Measurements from ENCODE around the gene SEC14L3.

SEC14L3 gene

GRCh38 chr22:30445438-30446145 is 26.2 kb downstream of the SEC14L3 start:
- in situ Hi-C loops (cut with MboI; ENCODE audit: low sequenced_read_pairs) = no loop called here

GRCh38 chr22:30444632-30445437 is 27.0 kb downstream of the SEC14L3 start:
- in situ Hi-C loops (cut with MboI; ENCODE audit: low sequenced_read_pairs) = no loop called here

DNA sequence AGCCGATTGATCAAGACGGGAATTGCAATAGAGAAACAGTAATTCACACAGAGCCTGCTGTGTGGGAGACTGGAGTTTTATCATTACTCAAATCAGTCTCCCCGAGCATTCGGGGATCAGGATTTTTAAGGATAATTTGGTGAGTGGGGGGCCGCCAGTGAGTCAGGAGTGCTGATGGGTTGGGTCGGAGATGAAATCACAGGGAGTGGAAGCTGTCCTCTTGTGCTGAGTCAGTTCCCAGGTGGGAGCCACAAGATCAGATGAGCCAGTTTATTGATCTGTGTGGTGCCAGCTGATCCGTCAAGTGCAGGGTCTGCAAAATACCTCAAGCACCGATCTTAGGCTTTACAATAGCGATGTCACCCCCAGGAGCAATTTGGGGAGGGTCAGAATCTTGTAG is 30.7 kb downstream of the SEC14L3 start:
- in situ Hi-C loops (cut with MboI; ENCODE audit: low sequenced_read_pairs) = no loop called here

DNA sequence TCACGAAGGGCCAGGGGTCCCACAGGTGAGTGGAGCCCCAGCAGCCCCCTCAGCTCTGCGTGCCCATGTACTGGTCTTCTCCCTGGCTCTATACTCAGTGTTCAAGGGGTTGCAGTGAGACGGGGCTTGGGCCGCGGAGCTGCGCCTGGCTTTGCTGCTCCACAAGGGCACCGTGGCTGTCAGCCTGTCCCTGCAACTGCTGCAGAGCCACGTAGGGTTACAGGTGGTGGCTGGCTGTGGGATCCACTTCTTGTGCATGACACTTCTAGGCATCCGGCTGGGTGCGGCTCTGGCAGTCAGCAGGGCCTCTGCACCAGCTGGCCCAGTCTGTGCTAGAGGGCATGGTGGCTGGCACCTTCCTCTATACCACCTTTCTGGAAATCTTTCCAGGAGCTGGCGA is 32.0 kb downstream of the SEC14L3 start:
- in situ Hi-C loops (cut with MboI; ENCODE audit: low sequenced_read_pairs) = no loop called here

- in situ Hi-C loops (cut with MboI; ENCODE audit: low sequenced_read_pairs) = no loop called here
Measured at GRCh38 chr22:30439226-30439625, 32.6 kb downstream of the SEC14L3 start.

DNA sequence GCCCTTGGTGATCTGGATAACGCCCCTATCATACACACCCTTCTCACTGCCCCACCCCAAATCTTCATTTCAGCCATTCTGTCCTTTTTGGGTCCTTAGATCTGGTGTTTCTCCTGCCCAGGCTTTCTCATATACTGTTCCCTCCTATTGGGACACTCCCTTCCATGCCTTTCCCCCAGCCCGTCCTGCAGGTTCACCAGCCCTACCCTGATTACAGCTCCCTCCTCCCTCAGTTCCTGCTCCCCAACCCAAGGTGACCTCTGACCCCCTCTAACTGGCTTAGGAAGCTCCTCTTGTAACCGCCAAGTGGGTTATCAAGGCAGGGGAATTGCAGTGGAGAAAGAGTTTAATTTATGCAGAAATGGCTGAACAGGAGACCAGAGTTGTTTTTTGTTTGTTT is 33.3 kb downstream of the SEC14L3 start:
- in situ Hi-C loops (cut with MboI; ENCODE audit: low sequenced_read_pairs) = no loop called here

- in situ Hi-C loops (cut with MboI; ENCODE audit: low sequenced_read_pairs) = no loop called here
Measured at GRCh38 chr22:30436196-30436595, 35.6 kb downstream of the SEC14L3 start.

DNA sequence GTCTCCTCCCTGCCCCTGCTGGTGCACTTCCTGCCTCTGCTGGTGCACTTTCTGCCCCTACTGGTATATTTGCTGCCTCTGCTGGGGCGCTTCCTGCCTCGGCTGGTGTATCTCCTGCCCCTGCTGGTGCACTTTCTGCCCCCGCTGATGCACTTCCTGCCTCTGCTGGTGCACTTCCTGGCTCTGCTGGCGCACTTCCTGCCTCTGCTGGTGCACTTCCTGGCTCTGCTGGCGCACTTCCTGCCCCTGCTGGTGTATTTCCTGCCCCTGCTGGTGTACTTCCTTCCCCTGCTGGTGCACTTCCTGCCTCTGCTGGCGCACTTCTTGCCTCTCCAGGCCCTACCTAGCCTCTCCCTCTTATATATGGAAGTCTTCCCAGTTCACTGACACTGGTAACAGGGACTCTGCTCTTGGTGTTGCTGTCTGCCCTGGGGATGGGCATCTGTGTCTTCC is 36.1 kb downstream of the SEC14L3 start:
- in situ Hi-C loops (cut with MboI; ENCODE audit: low sequenced_read_pairs) = no loop called here

DNA sequence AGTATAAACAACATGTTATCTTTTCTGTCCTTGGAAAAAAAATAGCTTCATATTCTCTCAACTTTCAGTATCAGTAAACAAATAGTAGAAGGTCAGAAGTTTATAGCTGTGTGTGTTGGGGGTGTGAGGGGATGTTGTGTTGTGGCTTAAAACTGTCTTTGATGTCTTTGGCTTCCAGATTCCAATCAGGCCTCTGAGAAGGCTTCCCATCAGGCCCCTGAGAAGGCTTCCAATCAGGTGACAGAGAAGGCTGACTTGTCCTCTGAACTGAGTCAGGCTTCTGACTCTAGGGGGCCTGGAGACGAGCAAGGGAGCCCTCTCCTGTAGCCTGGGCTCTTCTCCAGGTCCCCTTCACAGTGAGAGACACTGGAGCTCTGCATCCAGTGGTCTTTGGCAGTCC is 37.0 kb downstream of the SEC14L3 start:
- in situ Hi-C loops (cut with MboI; ENCODE audit: low sequenced_read_pairs) = no loop called here

- in situ Hi-C loops (cut with MboI; ENCODE audit: low sequenced_read_pairs) = no loop called here
Measured at GRCh38 chr22:30433773-30434172, 38.0 kb downstream of the SEC14L3 start.

DNA sequence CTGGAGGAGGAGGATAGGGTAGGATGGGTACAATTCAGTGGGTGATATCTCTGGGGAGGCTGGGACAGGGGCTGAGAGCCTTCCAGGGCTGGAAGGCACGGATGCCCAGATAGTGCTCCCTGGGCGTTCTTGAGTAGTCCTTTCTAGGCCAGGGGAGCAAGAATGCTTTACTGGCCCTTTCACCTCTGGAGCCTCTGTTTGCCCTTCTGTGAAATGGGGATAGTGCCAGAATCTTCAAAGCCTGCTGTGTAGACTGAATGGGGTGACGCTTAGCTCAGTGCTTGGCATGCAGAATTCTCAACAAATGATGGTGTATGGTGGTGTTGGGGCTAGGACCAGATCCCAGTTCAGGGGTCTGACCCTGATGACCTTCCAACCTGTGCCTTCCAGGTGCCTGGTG is 38.6 kb downstream of the SEC14L3 start:
- in situ Hi-C loops (cut with MboI; ENCODE audit: low sequenced_read_pairs) = no loop called here

GRCh38 chr22:30432520-30432919 is 39.3 kb downstream of the SEC14L3 start:
- in situ Hi-C loops (cut with MboI; ENCODE audit: low sequenced_read_pairs) = no loop called here

- in situ Hi-C loops (cut with MboI; ENCODE audit: low sequenced_read_pairs) = no loop called here
Measured at GRCh38 chr22:30432096-30432495, 39.7 kb downstream of the SEC14L3 start.

DNA sequence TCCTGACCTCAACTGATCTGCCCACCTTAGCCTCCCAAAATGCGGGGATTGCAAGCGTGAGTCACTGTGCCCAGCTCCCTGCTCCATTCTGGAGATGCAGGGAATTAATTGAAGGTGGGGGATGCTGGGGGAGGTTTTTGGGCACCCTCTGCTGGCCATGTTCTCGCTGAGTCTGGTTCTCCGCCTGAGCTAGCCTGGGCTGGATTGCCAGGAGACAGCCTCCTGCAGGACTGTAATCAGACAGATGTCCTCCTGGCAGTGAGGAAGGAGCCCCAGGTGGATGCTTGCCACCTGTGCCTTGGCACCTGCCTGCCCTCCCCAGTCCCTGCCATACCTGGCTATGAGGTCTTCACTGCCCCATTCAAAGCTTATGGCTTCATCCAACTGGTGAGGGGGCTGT is 40.9 kb downstream of the SEC14L3 start:
- in situ Hi-C loops (cut with MboI; ENCODE audit: low sequenced_read_pairs) = no loop called here

DNA sequence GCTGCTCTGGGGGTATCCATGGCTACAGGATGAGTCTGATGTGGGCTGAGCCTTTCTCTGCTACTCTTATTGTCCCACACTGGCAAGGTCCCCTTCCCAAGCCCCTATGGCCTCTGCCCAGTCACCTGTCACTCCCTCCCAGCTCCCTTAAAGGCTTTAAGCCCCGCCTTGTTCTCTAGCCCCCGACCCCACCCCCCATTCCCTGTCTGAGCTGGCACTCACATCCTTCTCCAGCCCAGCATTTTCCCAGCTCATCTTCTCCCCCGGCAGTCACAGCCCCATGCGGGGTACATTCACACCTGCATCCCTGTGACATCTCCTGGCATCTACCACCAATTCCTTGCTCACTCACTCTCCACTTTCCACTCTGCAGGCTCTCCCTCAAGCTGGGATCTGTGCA is 41.9 kb downstream of the SEC14L3 start:
- in situ Hi-C loops (cut with MboI; ENCODE audit: low sequenced_read_pairs) = no loop called here

GRCh38 chr22:30427871-30428270 is 43.9 kb downstream of the SEC14L3 start:
- in situ Hi-C loops (cut with MboI; ENCODE audit: low sequenced_read_pairs) = no loop called here

GRCh38 chr22:30426388-30427353 is 45.1 kb downstream of the SEC14L3 start:
- in situ Hi-C loops (cut with MboI; ENCODE audit: low sequenced_read_pairs) = no loop called here

DNA sequence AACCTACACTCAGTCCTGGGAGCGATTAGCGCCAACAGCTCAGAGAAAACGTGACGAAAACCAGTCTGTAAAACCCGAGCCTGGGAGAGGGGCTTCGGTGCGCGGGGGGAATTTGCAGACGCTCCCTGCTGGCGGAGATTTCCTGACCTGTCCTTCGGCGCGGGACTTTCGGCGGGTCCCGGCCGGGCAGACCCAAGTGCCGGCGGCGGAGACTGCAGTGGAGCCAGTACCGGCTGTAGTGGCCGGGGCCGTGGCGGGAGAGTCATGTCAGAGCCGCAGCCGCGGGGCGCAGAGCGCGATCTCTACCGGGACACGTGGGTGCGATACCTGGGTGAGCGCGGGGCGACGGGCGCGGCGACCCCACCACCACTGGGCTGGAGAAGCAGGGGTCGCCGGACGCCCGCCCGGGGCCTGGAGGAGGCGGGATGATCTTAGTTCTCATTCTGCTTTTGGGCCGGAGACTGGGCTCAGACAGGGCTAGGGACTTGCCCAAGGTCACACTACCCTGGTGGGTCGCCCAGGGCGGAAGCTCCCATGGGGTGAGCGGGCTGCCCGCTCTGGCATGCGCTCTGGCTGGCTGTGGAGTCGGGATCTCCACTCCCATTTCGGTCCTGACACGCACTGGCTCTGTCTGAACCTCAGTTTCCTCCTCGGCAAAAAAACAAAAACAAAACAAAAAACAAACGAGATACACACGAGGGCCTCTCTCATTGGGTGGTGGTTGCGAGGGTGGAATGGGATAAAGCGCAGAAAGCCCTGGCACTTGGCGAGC is 46.0 kb downstream of the SEC14L3 start, which contains the start of gene MTFP1:
TSS of gene MTFP1 (plus strand) at position 153 of the 772 bp plus-strand sequence. CDS start at position 265, 112 bp downstream.
- in situ Hi-C loops (cut with MboI; ENCODE audit: low sequenced_read_pairs) = no loop called here

DNA sequence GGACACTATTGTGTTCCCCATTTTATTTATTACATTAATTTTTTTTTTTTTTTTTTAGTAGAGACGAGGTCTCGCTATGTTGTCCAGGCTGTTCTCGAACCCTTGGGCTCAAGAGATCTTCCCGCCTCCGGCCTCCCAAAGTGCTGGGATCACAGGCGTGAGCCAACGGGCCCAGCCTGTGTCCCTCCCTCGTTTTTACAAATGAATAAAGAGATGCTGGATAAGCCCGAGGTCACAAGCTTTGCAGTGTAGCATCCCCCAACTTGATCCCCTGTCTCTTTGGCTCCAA is 46.5 kb downstream of the SEC14L3 start:
- in situ Hi-C loops (cut with MboI; ENCODE audit: low sequenced_read_pairs) = no loop called here

DNA sequence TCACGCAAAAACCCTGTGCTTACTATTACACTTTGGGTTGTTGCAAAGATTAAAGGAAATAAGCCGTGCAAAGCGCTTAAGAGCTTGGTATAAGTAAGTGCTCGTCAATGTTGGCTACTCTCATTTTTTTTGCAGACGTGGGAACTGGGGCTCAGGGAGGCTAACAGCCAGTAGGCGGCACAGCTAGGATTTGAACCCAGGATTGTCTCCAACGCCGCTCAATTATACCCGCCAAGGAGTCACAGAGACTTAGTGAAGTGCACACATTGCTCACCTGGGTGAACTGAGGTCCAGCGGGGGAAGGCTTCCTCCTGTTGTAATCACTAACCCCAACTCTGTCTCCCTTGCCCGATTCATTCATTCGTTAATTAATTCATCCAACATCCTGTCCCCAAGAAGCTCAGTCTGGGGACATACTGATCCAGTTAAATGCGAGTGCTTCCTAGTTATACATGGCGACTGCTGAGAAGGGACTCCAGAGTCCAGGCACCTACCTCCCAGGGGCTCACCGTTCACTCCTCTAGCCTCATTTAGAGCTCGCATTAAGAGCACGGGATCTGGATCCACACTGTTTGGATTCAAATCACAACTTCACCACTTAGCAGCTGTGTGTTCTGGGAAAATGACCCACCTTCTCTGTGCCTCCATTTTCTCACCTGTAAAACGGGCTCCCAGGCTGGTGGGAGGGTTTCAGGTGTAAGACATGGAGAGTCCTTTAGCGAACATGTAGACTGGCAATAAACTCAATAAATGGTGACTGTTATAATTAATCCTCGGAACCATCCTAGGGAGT is 47.1 kb downstream of the SEC14L3 start:
- in situ Hi-C loops (cut with MboI; ENCODE audit: low sequenced_read_pairs) = no loop called here

Measured in hTERT RPE-1 (cell line).